Adrenal gland (tissue), 12 donors: ENCODE results near the gene CLIP2. TPM values are rescaled to one million over a fixed set of nuclear protein-coding genes. Genes with fewer than 3 reads are reported as not detected.
"Not testable (repeated sequence)": the region's sequence is repeated elsewhere in the genome, so short reads cannot be mapped to it uniquely, and the experiment has no call there.

ENCODE experiments used
- DNase-seq, 7 donors: peaks; one replicate each; pipeline ENCODE4 v3.0.0-alpha.2; 2019 to 2020
- H3K27ac ChIP-seq, 5 donors: fragments of 200-600 bp; sonication (generic) in 4 of 5; 1 replicate in 3 of 5; 2 replicates in 2 of 5; pipeline versions ENCODE4 v1.5.1 to v1.8.0; 2016 to 2020; ENCODE audit warnings: mild to moderate bottlenecking in 1 of 5
- H3K27me3 ChIP-seq: fragments of 200-600 bp; 2 replicates; pipeline ENCODE4 v1.8.0; 2021
- H3K36me3 ChIP-seq, 2 donors: fragments of 200-600 bp; replicated peaks in 1 of 2; 1 replicate in 1 of 2; 2 replicates in 1 of 2; pipeline versions ENCODE4 v1.5.1 to v1.8.0; 2018 to 2022
- H3K4me1 ChIP-seq, 2 donors: fragments of 200-600 bp; replicated peaks in 1 of 2; 1 replicate in 1 of 2; 2 replicates in 1 of 2; pipeline versions ENCODE4 v1.5.1 to v1.8.0; 2018 to 2021
- H3K4me3 ChIP-seq, 4 donors: fragments of 200-600 bp; sonication (generic) in 3 of 4; one replicate each; pipeline ENCODE4 v1.5.1; 2016 to 2018
- H3K9me3 ChIP-seq, 3 donors: fragments of 200-600 bp; sonication (generic) in 1 of 3; replicated peaks in 1 of 3; 1 replicate in 2 of 3; 2 replicates in 1 of 3; pipeline versions ENCODE4 v1.5.1 to v1.8.0; 2016 to 2021
- CTCF ChIP-seq, 6 experiments: fragments of 450-650 bp in 4 of 6; fragments of 200-600 bp in 2 of 6; sonication (generic) in 1 of 6; IDR thresholded peaks; 1 replicate in 5 of 6; 2 replicates in 1 of 6; pipeline versions ENCODE4 v1.5.1 to v1.8.0; 2016 to 2021; ENCODE audit warnings: antibody characterized with exemption in 6 of 6, mild to moderate bottlenecking in 2 of 6, moderate library complexity in 1 of 6
- POLR2A ChIP-seq, 2 donors: fragments of 450-650 bp; IDR thresholded peaks; one replicate each; pipeline ENCODE4 v1.6.1; 2017; ENCODE audit warnings: antibody characterized with exemption in 2 of 2, mild to moderate bottlenecking in 2 of 2, moderate library complexity in 1 of 2
- WGBS, 4 donors: extraction: QIAGEN DNeasy Blood & Tissue Kit in 2 of 4; methylation state at CpG; one replicate each; pipeline versions ENCODE4 v1.1.5 to v1.1.7; 2013 to 2017; 5-methylcytosine and 5-hydroxymethylcytosine counted together
- intact Hi-C, 2 donors: fragments of 100-400 bp; cut with DNase I; formaldehyde crosslinking; loops; one replicate each; pipeline versions ENCODE4 v1.14.1 to v1.15.0; 2022 to 2023
- polyA plus RNA-seq, 3 donors: library from polyadenylated mRNA; stranded (reverse); fragments of 200-250 nt in 2 of 3; fragments of 350-450 nt in 1 of 3; fragmentation: Illumina TruSeq in 1 of 3; extraction: RNeasy Lipid Tissue Mini Kit (QIAGEN cat#74804) in 1 of 3; gene quantifications; one replicate each; pipeline ENCODE4 v1.2.3, GENCODE V29; 2013 to 2014
- total RNA-seq, 9 donors: library from RNA; depleted of rRNA in 4 of 9; stranded (reverse); fragments of >200 nt in 4 of 9; fragments of 120-200 nt in 1 of 9; fragmentation: NEBNext Ultra II Directional in 1 of 9; extraction: Animal tissue kit (Norgen Biotek cat#: 25700) in 1 of 9; gene quantifications; one replicate each; pipeline versions ENCODE4 v1.1.0 to v1.2.4, GENCODE V29; 2013 to 2023
- donor health status: healthy with polysubstance abuse.
- donor health status: Bipolar disorder and iron deficiency.
- donor health status: DM: yes; HTN: yes; CAD: no.
- donor health status: DM: no; HTN: no; CAD: no.
- donor health status: DM: no; HTN: no; CAD: no.
- donor health status: DM: yes; HTN: yes; CAD: no.

The CLIP2 gene
- total and polyA plus RNA-seq, 12 donors: 6.8 to 48.6 (median 25.6) TPM

- WGBS, 4 donors: 71 to 81% (median 77%) methylated on average over 6 to 8 of the region's 8 CpGs
- TF ChIP-seq POLR2A (IDR thresholded peaks at IDR 0.05) (no peak), CTCF (IDR thresholded peaks at IDR 0.05) (no peak)
- intact Hi-C loops: loop anchor here in 1 of 2 donors (5.0 kb wide), 1 partner anchor 129 kb away; no protein-coding TSS in a partner anchor
- no peaks in the 10 kb centered on the region for H3K36me3 ChIP-seq
- no peak for DNase-seq
- H3K4me1 ChIP-seq: peaks cover 3 to 4% of the 10 kb centered on the region in 2 donors
- H3K27me3 ChIP-seq: no peaks in the 10 kb centered on the region
- H3K4me3 ChIP-seq: no peak overlapping the region
- H3K27ac ChIP-seq: no peak overlapping the region
- H3K9me3 ChIP-seq: no peaks in the 10 kb centered on the region
Observed at GRCh38 chr7:74418076-74418475, 128.9 kb downstream of the CLIP2 start.

- no peak for DNase-seq
- intact Hi-C loops: loop anchor here in 1 of 2 donors (5.0 kb wide), 1 partner anchor 129 kb away; no protein-coding TSS in a partner anchor
- 82 to 89% (median 84%) methylated on average over 10 of the region's 10 CpGs for WGBS, 4 donors
- TF ChIP-seq POLR2A (IDR thresholded peaks at IDR 0.05) (no peak), CTCF (IDR thresholded peaks at IDR 0.05) (no peak)
- Histone ChIP-seq H3K27me3 (no peaks in the 10 kb centered on the region), H3K36me3 (no peaks in the 10 kb centered on the region), H3K9me3 (no peaks in the 10 kb centered on the region), H3K4me3 (no peak overlapping the region), H3K27ac (no peak overlapping the region), H3K4me1 (peaks cover 3 to 4% of the 10 kb centered on the region in 2 donors)
Observed at GRCh38 chr7:74418538-74418937, 129.3 kb downstream of the CLIP2 start.

GRCh38 chr7:74419232-74419631 lies 130.0 kb downstream of the CLIP2 start:
- not testable (repeated sequence) for H3K4me3 ChIP-seq, DNase-seq, H3K36me3 ChIP-seq, H3K27ac ChIP-seq, H3K4me1 ChIP-seq, H3K9me3 ChIP-seq, H3K27me3 ChIP-seq
- 52 to 84% (median 60%) methylated on average over 4 of the region's 4 CpGs for WGBS, 4 donors
- intact Hi-C loops: loop anchor here in 1 of 2 donors (5.0 kb wide), 1 partner anchor 128 kb away; no protein-coding TSS in a partner anchor

- Histone ChIP-seq H3K27me3 (no peaks in the 10 kb centered on the region), H3K9me3 (no peaks in the 10 kb centered on the region), H3K27ac (no peak overlapping the region), H3K36me3 (no peaks in the 10 kb centered on the region), H3K4me3 (no peak overlapping the region), H3K4me1 (peaks cover 3 to 4% of the 10 kb centered on the region in 2 donors)
- WGBS, 4 donors: 87 to 89% (median 89%) methylated on average over 4 of the region's 4 CpGs
- DNase-seq: no peak
- intact Hi-C loops: loop anchor here in 1 of 2 donors (10.0 kb wide), 1 partner anchor 285 kb away; no protein-coding TSS in a partner anchor
- TF ChIP-seq CTCF (IDR thresholded peaks at IDR 0.05) (no peak), POLR2A (IDR thresholded peaks at IDR 0.05) (no peak)
Observed at GRCh38 chr7:74420006-74420405, 130.8 kb downstream of the CLIP2 start.

GRCh38 chr7:74424291-74424880 lies 135.2 kb downstream of the CLIP2 start:
- intact Hi-C loops: loop anchor here in 1 of 2 donors (10.0 kb wide), 1 partner anchor 280 kb away; no protein-coding TSS in a partner anchor
- Histone ChIP-seq H3K9me3 (no peaks in the 10 kb centered on the region), H3K27ac (no peak overlapping the region), H3K36me3 (no peaks in the 10 kb centered on the region), H3K4me1 (no peaks in the 10 kb centered on the region), H3K27me3 (no peaks in the 10 kb centered on the region), H3K4me3 (no peak overlapping the region)
- TF ChIP-seq POLR2A (IDR thresholded peaks at IDR 0.05) (no peak), CTCF (IDR thresholded peaks at IDR 0.05) (no peak)
- DNase-seq: no peak
- WGBS, 4 donors: 88 to 95% (median 92%) methylated on average over 8 to 10 of the region's 10 CpGs
